HepG2 (cell line): ENCODE measurements around the gene OAF. TPM values are rescaled to one million over a fixed set of nuclear protein-coding genes. Genes with fewer than 3 reads are reported as not detected.

Experiments used
- polyA plus RNA-seq, 8 experiments: library from polyadenylated mRNA; depleted of rRNA in 3 of 8; stranded (reverse) in 7 of 8; unstranded in 1 of 8; fragments of >200 nt; fragmentation: Illumina TruSeq in 4 of 8; extraction: Trizol in 4 of 8; gene quantifications; 2 replicates each; pipeline versions ENCODE4 v1.2.1 to v1.2.3, GENCODE V29; 2011 to 2016; ENCODE audit warnings: low read depth in 4 of 8, missing spikeins in 1 of 8, mixed read lengths in 1 of 8; ENCODE audit not compliant: insufficient read depth in 1 of 8
- total RNA-seq, 5 experiments: library from RNA; depleted of rRNA; stranded (reverse); fragments of >200 nt; fragmentation: Illumina TruSeq; extraction: Trizol; gene quantifications; 2 replicates each; pipeline ENCODE4 v1.2.3, GENCODE V29; 2016; ENCODE audit warnings: low read depth in 1 of 5

Gene OAF
- total and polyA plus RNA-seq, 2 of the 13 experiments (the other 11 are each of a cell fraction or from before 2014, with no cell fraction given), result 63.7 to 94.6 TPM

Other genes with a start within 250 kb of the OAF start
- 0.84 and 0.86 TPM in 2 replicates for gene TRIM29, start 72.9 kb upstream of the OAF start, total RNA-seq (2016; rRNA removed; fragmentation: Illumina TruSeq; extraction: Trizol)
- gene TRIM29, start 72.9 kb upstream of the OAF start, polyA plus RNA-seq (2011; rRNA removed), result 0.86 and 1.2 TPM in 2 replicates
- gene POU2F3, start 29.1 kb downstream of the OAF start, total RNA-seq (2016; rRNA removed; fragmentation: Illumina TruSeq; extraction: Trizol), result not detected in 2 replicates
- not detected in 2 replicates for gene POU2F3, start 29.1 kb downstream of the OAF start, polyA plus RNA-seq (2011; rRNA removed)
- 4.1 and 6.1 TPM in 2 replicates for gene TLCD5, start 114.3 kb downstream of the OAF start, total RNA-seq (2016; rRNA removed; fragmentation: Illumina TruSeq; extraction: Trizol)
- 7.2 and 7.6 TPM in 2 replicates for gene TLCD5, start 114.3 kb downstream of the OAF start, polyA plus RNA-seq (2011; rRNA removed)
- gene ARHGEF12, start 125.4 kb downstream of the OAF start, total RNA-seq (2016; rRNA removed; fragmentation: Illumina TruSeq; extraction: Trizol), result 54.4 and 72.2 TPM in 2 replicates
- gene ARHGEF12, start 125.4 kb downstream of the OAF start, polyA plus RNA-seq (2011; rRNA removed), result 16.2 and 17.9 TPM in 2 replicates